Loucy (cell line): ENCODE measurements around the gene SPPL2C.

Experiments used
- EZH2phosphoT487 ChIP-seq: fragments of 200-600 bp; IDR thresholded peaks from 2 replicates; pipeline ENCODE4 v1.6.1; 2018; ENCODE audit warnings: antibody characterized with exemption, mild to moderate bottlenecking, moderate library complexity, borderline replicate concordance
- TF ChIP-seq, protein P1 (sequence below): fragments of 200-600 bp; sonication (generic); conservative IDR thresholded peaks from 2 replicates; pipeline ENCODE4 v1.5.1; 2014; ENCODE audit warnings: mild to moderate bottlenecking, antibody characterized with exemption, low read length

GRCh38 chr17:45854209-45854608 lies 9.5 kb downstream of the SPPL2C start:
- no peak for TF ChIP-seq EZH2phosphoT487
- TF ChIP-seq, protein P1, sequence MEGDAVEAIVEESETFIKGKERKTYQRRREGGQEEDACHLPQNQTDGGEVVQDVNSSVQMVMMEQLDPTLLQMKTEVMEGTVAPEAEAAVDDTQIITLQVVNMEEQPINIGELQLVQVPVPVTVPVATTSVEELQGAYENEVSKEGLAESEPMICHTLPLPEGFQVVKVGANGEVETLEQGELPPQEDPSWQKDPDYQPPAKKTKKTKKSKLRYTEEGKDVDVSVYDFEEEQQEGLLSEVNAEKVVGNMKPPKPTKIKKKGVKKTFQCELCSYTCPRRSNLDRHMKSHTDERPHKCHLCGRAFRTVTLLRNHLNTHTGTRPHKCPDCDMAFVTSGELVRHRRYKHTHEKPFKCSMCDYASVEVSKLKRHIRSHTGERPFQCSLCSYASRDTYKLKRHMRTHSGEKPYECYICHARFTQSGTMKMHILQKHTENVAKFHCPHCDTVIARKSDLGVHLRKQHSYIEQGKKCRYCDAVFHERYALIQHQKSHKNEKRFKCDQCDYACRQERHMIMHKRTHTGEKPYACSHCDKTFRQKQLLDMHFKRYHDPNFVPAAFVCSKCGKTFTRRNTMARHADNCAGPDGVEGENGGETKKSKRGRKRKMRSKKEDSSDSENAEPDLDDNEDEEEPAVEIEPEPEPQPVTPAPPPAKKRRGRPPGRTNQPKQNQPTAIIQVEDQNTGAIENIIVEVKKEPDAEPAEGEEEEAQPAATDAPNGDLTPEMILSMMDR = no peak
